PC-9 (cell line): Measurements from ENCODE around the gene ZNF423. TPM values are rescaled to one million over a fixed set of nuclear protein-coding genes. Genes with fewer than 3 reads are reported as not detected.

Experiments
- BruUV-seq: library from RNA; stranded (reverse); fragments of 400-500 nt; replicated peaks from 2 replicates; lab custom pipeline; 2021; lab: Mats Ljungman, UMichigan
- CTCF ChIA-PET: fragments of 300-600 bp; sonication (Branson Sonifier 250); formaldehyde crosslinking; loops from one replicate; lab custom pipeline; 2022; ENCODE audit warnings: antibody characterized with exemption; lab: Charles Lee
- POLR2A ChIA-PET: fragments of 300-600 bp; sonication (Branson Sonifier 250); formaldehyde crosslinking; loops from one replicate; lab custom pipeline; 2022; ENCODE audit warnings: antibody characterized with exemption; ENCODE audit not compliant: unreplicated experiment; lab: Charles Lee
- DNase-seq, 2 experiments: peaks; one replicate each; pipeline versions ENCODE4 v3.0.0 to v3.0.0-alpha.2; 2015 to 2022; ENCODE audit warnings: mixed read lengths in 1 of 2
- H2AFZ ChIP-seq: fragments of 200-600 bp; sonication (generic); 2 replicates; pipeline ENCODE4 v1.8.1; 2017; ENCODE audit warnings: antibody characterized with exemption
- H3F3A ChIP-seq: fragments of 200-600 bp; sonication (generic); 2 replicates; pipeline ENCODE4 v1.8.1; 2017; ENCODE audit warnings: antibody characterized with exemption, mild to moderate bottlenecking, low read depth; ENCODE audit not compliant: insufficient read depth
- H3K27ac ChIP-seq: fragments of 200-600 bp; sonication (generic); 2 replicates; pipeline ENCODE4 v1.6.1; 2016; ENCODE audit warnings: mixed run types
- H3K27me3 ChIP-seq: fragments of 200-600 bp; sonication (generic); 2 replicates; pipeline ENCODE4 v1.6.1; 2016; ENCODE audit warnings: low read depth, mixed run types; ENCODE audit not compliant: insufficient read depth
- H3K36me3 ChIP-seq: fragments of 200-600 bp; sonication (generic); 2 replicates; pipeline ENCODE4 v1.6.1; 2016; ENCODE audit warnings: low read depth, mixed run types
- H3K4me1 ChIP-seq: fragments of 200-600 bp; sonication (generic); replicated peaks from 2 replicates; pipeline ENCODE4 v1.6.1; 2016; ENCODE audit warnings: mixed run types; ENCODE audit not compliant: insufficient read depth
- H3K4me2 ChIP-seq: fragments of 200-600 bp; sonication (generic); 2 replicates; pipeline ENCODE4 v1.6.1; 2017; ENCODE audit warnings: mixed run types
- H3K4me3 ChIP-seq: fragments of 200-600 bp; sonication (generic); 2 replicates; pipeline ENCODE4 v1.6.1; 2016; ENCODE audit warnings: mixed run types
- H3K79me2 ChIP-seq: fragments of 200-600 bp; sonication (generic); 2 replicates; pipeline ENCODE4 v1.6.1; 2017; ENCODE audit warnings: low read depth, mixed run types
- H3K9me2 ChIP-seq: fragments of 200-600 bp; sonication (generic); 2 replicates; pipeline ENCODE4 v1.8.1; 2017; ENCODE audit warnings: mild to moderate bottlenecking; ENCODE audit not compliant: insufficient read depth
- H3K9me3 ChIP-seq: fragments of 200-600 bp; sonication (generic); 2 replicates; pipeline ENCODE4 v1.8.1; 2016; ENCODE audit warnings: low read depth; ENCODE audit not compliant: insufficient read depth
- H4K20me1 ChIP-seq: fragments of 200-600 bp; sonication (generic); 2 replicates; pipeline ENCODE4 v1.8.1; 2017; ENCODE audit not compliant: insufficient read depth
- EZH2 ChIP-seq: fragments of 200-600 bp; sonication (generic); IDR thresholded peaks from 2 replicates; pipeline ENCODE4 v1.8.0; 2017; ENCODE audit warnings: antibody characterized with exemption, low read depth
- intact Hi-C: fragments of 100-400 bp; cut with micrococcal nuclease; formaldehyde crosslinking; loops from one replicate; pipeline ENCODE4 v1.10.0; 2022; ENCODE audit not compliant: unreplicated experiment
- total RNA-seq: library from RNA; stranded (reverse); gene quantifications from 2 replicates; pipeline ENCODE4 v1.2.3, GENCODE V29; 2021
- TF ChIP-seq, protein P1 (sequence below): fragments of 200-600 bp; sonication (generic); conservative IDR thresholded peaks from 2 replicates; pipeline ENCODE4 v1.6.1; 2017; ENCODE audit warnings: mixed run types, antibody characterized with exemption, mild to moderate bottlenecking, moderate library complexity

The ZNF423 gene
- total RNA-seq, 1 experiment from 2014 or later, result not detected

- Histone ChIP-seq H3K4me1 (no peaks in the 10 kb centered on the region), H3K9me3 (no peaks in the 10 kb centered on the region), H3F3A (no peaks in the 10 kb centered on the region), H3K27me3 (peaks cover 59% of the 10 kb centered on the region), H4K20me1 (no peaks in the 10 kb centered on the region), H3K36me3 (no peaks in the 10 kb centered on the region), H3K27ac (no peak overlapping the region), H3K4me3 (no peak overlapping the region), H3K9me2 (no peaks in the 10 kb centered on the region), H2AFZ (no peak overlapping the region), H3K79me2 (no peaks in the 10 kb centered on the region), H3K4me2 (no peak overlapping the region)
- intact Hi-C loops, result no loop called here
- no TSS peak for BruUV-seq
- no peak for TF ChIP-seq EZH2
- TF ChIP-seq, protein P1, sequence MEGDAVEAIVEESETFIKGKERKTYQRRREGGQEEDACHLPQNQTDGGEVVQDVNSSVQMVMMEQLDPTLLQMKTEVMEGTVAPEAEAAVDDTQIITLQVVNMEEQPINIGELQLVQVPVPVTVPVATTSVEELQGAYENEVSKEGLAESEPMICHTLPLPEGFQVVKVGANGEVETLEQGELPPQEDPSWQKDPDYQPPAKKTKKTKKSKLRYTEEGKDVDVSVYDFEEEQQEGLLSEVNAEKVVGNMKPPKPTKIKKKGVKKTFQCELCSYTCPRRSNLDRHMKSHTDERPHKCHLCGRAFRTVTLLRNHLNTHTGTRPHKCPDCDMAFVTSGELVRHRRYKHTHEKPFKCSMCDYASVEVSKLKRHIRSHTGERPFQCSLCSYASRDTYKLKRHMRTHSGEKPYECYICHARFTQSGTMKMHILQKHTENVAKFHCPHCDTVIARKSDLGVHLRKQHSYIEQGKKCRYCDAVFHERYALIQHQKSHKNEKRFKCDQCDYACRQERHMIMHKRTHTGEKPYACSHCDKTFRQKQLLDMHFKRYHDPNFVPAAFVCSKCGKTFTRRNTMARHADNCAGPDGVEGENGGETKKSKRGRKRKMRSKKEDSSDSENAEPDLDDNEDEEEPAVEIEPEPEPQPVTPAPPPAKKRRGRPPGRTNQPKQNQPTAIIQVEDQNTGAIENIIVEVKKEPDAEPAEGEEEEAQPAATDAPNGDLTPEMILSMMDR, result peak; percentile 73
- DNase-seq, result peak in 1 of 2 experiments; percentile 12
- ChIA-PET CTCF (no interaction called here), POLR2A (no interaction called here)
These were observed 1.7 kb upstream of the ZNF423 start for GRCh38 chr16:49857423-49858181.

- TF ChIP-seq, protein P1, result no peak
- no peak for TF ChIP-seq EZH2
- no peak overlapping the region for H3K27ac ChIP-seq
- intact Hi-C loops, result no loop called here
- peaks cover 59% of the 10 kb centered on the region for H3K27me3 ChIP-seq
- 0 out of 2 replicates have a peak overlapping the region, but pooled peaks have one; percentile 34 for H3K4me2 ChIP-seq
- H3K4me1 ChIP-seq, result no peaks in the 10 kb centered on the region
- no peak overlapping the region for H3K4me3 ChIP-seq
- no peaks in the 10 kb centered on the region for H4K20me1 ChIP-seq
- H3K36me3 ChIP-seq, result no peaks in the 10 kb centered on the region
- ChIA-PET CTCF (no interaction called here), POLR2A (no interaction called here)
- H3K9me3 ChIP-seq, result no peaks in the 10 kb centered on the region
- peak in 1 of 2 experiments; percentile 10 for DNase-seq
- H3F3A ChIP-seq, result no peaks in the 10 kb centered on the region
- no peaks in the 10 kb centered on the region for H3K79me2 ChIP-seq
- no peaks in the 10 kb centered on the region for H3K9me2 ChIP-seq
- BruUV-seq, result no TSS peak
- no peak overlapping the region for H2AFZ ChIP-seq
These were observed 889 bp upstream of the ZNF423 start for GRCh38 chr16:49856672-49857330.

- Histone ChIP-seq H3K4me1 (no peaks in the 10 kb centered on the region), H2AFZ (no peak overlapping the region), H3K27me3 (peaks cover 59% of the 10 kb centered on the region), H3K9me3 (no peaks in the 10 kb centered on the region), H3K4me2 (peak overlapping the region; percentile 55), H3K27ac (no peak overlapping the region), H3K4me3 (peak overlapping the region; percentile 38; the same call in 1 of the 2 replicates), H3K36me3 (no peaks in the 10 kb centered on the region), H4K20me1 (no peaks in the 10 kb centered on the region), H3F3A (no peaks in the 10 kb centered on the region), H3K9me2 (no peaks in the 10 kb centered on the region), H3K79me2 (no peaks in the 10 kb centered on the region)
- TF ChIP-seq EZH2, result peak; percentile 80; the same call in 1 of the 2 replicates
- TF ChIP-seq, protein P1, result no peak
- POLR2A ChIA-PET, result no interaction called here
- CTCF ChIA-PET, result no interaction called here
- intact Hi-C loops, result no loop called here
- DNase-seq, result peak in 1 of 2 experiments; percentile 69
- BruUV-seq, result no TSS peak
These were observed 561 bp downstream of the ZNF423 start for GRCh38 chr16:49855280-49855821.
